NCI-H2171 (cell line): Measurements from ENCODE around the gene UQCC5.

Experiments used
- DNase-seq: peaks from one replicate; lab custom pipeline; 2025; lab: John Stamatoyannopoulos, UW

The UQCC5 gene

GRCh38 chr3:52504977-52505376 is 31.4 kb upstream of the UQCC5 start:
- DNase-seq: no peak

- no peak for DNase-seq
Observed at GRCh38 chr3:52506266-52506966, 30.0 kb upstream of the UQCC5 start.

GRCh38 chr3:52507359-52507758 is 29.0 kb upstream of the UQCC5 start:
- DNase-seq: no peak

GRCh38 chr3:52509753-52510328 is 26.6 kb upstream of the UQCC5 start:
- no peak for DNase-seq

- no peak for DNase-seq
Observed at GRCh38 chr3:52511509-52511908, 24.9 kb upstream of the UQCC5 start.

GRCh38 chr3:52512105-52512504 is 24.3 kb upstream of the UQCC5 start:
- no peak for DNase-seq

- no peak for DNase-seq
Observed at GRCh38 chr3:52512727-52513126, 23.7 kb upstream of the UQCC5 start.

GRCh38 chr3:52513281-52513680 is 23.1 kb upstream of the UQCC5 start:
- no peak for DNase-seq

GRCh38 chr3:52514576-52514975 is 21.8 kb upstream of the UQCC5 start:
- no peak for DNase-seq

GRCh38 chr3:52515192-52515591 is 21.2 kb upstream of the UQCC5 start:
- no peak for DNase-seq

- DNase-seq: no peak
Observed at GRCh38 chr3:52516509-52517195, 19.8 kb upstream of the UQCC5 start.

- DNase-seq: no peak
Observed at GRCh38 chr3:52517796-52518722, 18.3 kb upstream of the UQCC5 start.

- no peak for DNase-seq
Observed at GRCh38 chr3:52518723-52519444, 17.5 kb upstream of the UQCC5 start.

GRCh38 chr3:52519445-52520140 is 16.8 kb upstream of the UQCC5 start:
- no peak for DNase-seq

- DNase-seq: no peak
Observed at GRCh38 chr3:52520141-52520667, 16.2 kb upstream of the UQCC5 start.

GRCh38 chr3:52520716-52521487 is 15.5 kb upstream of the UQCC5 start:
- DNase-seq: no peak

- DNase-seq: no peak
Observed at GRCh38 chr3:52521488-52521824, 14.9 kb upstream of the UQCC5 start.

GRCh38 chr3:52521881-52522650 is 14.3 kb upstream of the UQCC5 start:
- no peak for DNase-seq

- DNase-seq: no peak
Observed at GRCh38 chr3:52522651-52523251, 13.7 kb upstream of the UQCC5 start.
